HepG2 (cell line): ENCODE data around the gene MBOAT7. TPM values are rescaled to one million over a fixed set of nuclear protein-coding genes. Genes with fewer than 3 reads are reported as not detected.
A peak's percentile ranks its signal among the peaks of the same experiment; 100 is the strongest.

ENCODE experiments used
- HOXA3 ChIP-seq: sonication (generic); formaldehyde crosslinking; IDR thresholded peaks from 2 replicates; pipeline ENCODE4 v1.5.0; 2020; ENCODE audit warnings: missing genetic modification reagents
- IKZF4 ChIP-seq: sonication (generic); formaldehyde crosslinking; IDR thresholded peaks from 2 replicates; pipeline ENCODE4 v1.5.1; 2020; ENCODE audit warnings: borderline replicate concordance, mild to moderate bottlenecking, low read depth, missing genetic modification reagents; ENCODE audit errors: not compliant biosample characterization
- IRF9 ChIP-seq: sonication (generic); formaldehyde crosslinking; IDR thresholded peaks from 2 replicates; pipeline ENCODE4 v1.8.0; 2022; ENCODE audit warnings: missing genetic modification reagents, mild to moderate bottlenecking, borderline replicate concordance
- POGK ChIP-seq: sonication (generic); formaldehyde crosslinking; conservative IDR thresholded peaks from 2 replicates; pipeline ENCODE4 v1.8.0; 2022; ENCODE audit warnings: mild to moderate bottlenecking, moderate library complexity, missing genetic modification reagents
- RXRA ChIP-seq: sonication (generic); formaldehyde crosslinking; IDR thresholded peaks from 2 replicates; pipeline ENCODE4 v1.5.1; 2020; ENCODE audit warnings: missing genetic modification reagents
- SNAPC4 ChIP-seq: sonication (generic); formaldehyde crosslinking; IDR thresholded peaks from 2 replicates; pipeline ENCODE4 v1.4.0; 2020; ENCODE audit warnings: mild to moderate bottlenecking, missing genetic modification reagents
- TFE3 ChIP-seq: IDR thresholded peaks from 2 replicates; pipeline ENCODE4 v1.6.1; 2016
- WIZ ChIP-seq: sonication (generic); formaldehyde crosslinking; IDR thresholded peaks from 2 replicates; pipeline ENCODE4 v1.5.1; 2020; ENCODE audit warnings: mild to moderate bottlenecking, missing genetic modification reagents
- YY1 ChIP-seq: IDR thresholded peaks from 2 replicates; pipeline ENCODE4 v1.6.1; 2011; ENCODE audit warnings: low read length, low read depth, moderate library complexity, mild to moderate bottlenecking; ENCODE audit not compliant: insufficient read depth, insufficient replicate concordance
- ZBTB46 ChIP-seq: sonication (generic); formaldehyde crosslinking; IDR thresholded peaks from 2 replicates; pipeline ENCODE4 v1.4.0; 2020; ENCODE audit warnings: mild to moderate bottlenecking, missing genetic modification reagents, borderline replicate concordance
- ZFP36L1 ChIP-seq: sonication (generic); formaldehyde crosslinking; IDR thresholded peaks from 2 replicates; pipeline ENCODE4 v1.8.0; 2022; ENCODE audit warnings: mild to moderate bottlenecking, missing genetic modification reagents, moderate library complexity
- ZKSCAN8 ChIP-seq: IDR thresholded peaks from 2 replicates; pipeline ENCODE4 v1.6.1; 2016; ENCODE audit warnings: borderline replicate concordance, missing genetic modification reagents, missing compliant biosample characterization
- ZNF138 ChIP-seq: sonication (generic); formaldehyde crosslinking; IDR thresholded peaks from 2 replicates; pipeline ENCODE4 v1.5.0; 2020; ENCODE audit warnings: mild to moderate bottlenecking, low read depth, missing genetic modification reagents
- ZNF282 ChIP-seq: fragments of 450-650 bp; IDR thresholded peaks from 2 replicates; pipeline ENCODE4 v1.6.1; 2018; ENCODE audit not compliant: partially characterized antibody
- ZNF331 ChIP-seq: sonication (generic); formaldehyde crosslinking; IDR thresholded peaks from 2 replicates; pipeline ENCODE4 v1.4.0; 2020; ENCODE audit warnings: missing genetic modification reagents
- ZNF557 ChIP-seq: sonication (generic); formaldehyde crosslinking; IDR thresholded peaks from 2 replicates; pipeline ENCODE4 v1.4.0; 2020; ENCODE audit warnings: missing genetic modification reagents
- ZNF629 ChIP-seq: sonication (generic); formaldehyde crosslinking; conservative IDR thresholded peaks from 2 replicates; pipeline ENCODE4 v1.5.0; 2020; ENCODE audit warnings: missing genetic modification reagents
- polyA plus RNA-seq, 8 experiments: library from polyadenylated mRNA; depleted of rRNA in 3 of 8; stranded (reverse) in 7 of 8; unstranded in 1 of 8; fragments of >200 nt; fragmentation: Illumina TruSeq in 4 of 8; extraction: Trizol in 4 of 8; gene quantifications; 2 replicates each; pipeline versions ENCODE4 v1.2.1 to v1.2.3, GENCODE V29; 2011 to 2016; ENCODE audit warnings: low read depth in 4 of 8, missing spikeins in 1 of 8, mixed read lengths in 1 of 8; ENCODE audit not compliant: insufficient read depth in 1 of 8
- total RNA-seq, 5 experiments: library from RNA; depleted of rRNA; stranded (reverse); fragments of >200 nt; fragmentation: Illumina TruSeq; extraction: Trizol; gene quantifications; 2 replicates each; pipeline ENCODE4 v1.2.3, GENCODE V29; 2016; ENCODE audit warnings: low read depth in 1 of 5

MBOAT7 gene
- total and polyA plus RNA-seq, 2 of the 13 experiments (the other 11 are each of a cell fraction or from before 2014, with no cell fraction given): 22.2 to 25.5 TPM

- TF ChIP-seq ZBTB46 (no peak), ZNF331 (CRISPR knock-in tag) (peak; percentile 22; the same call in 1 of the 2 replicates), SNAPC4 (CRISPR knock-in tag) (peak; percentile 87), ZNF629 (CRISPR knock-in tag) (0 out of 2 replicates have a peak, but pooled peaks have one; percentile 29), ZNF138 (CRISPR knock-in tag) (no peak), IRF9 (no peak), WIZ (peak; percentile 79; the same call in 1 of the 2 replicates), ZFP36L1 (peak; percentile 37; the same call in 1 of the 2 replicates), ZKSCAN8 (CRISPR knock-in tag) (peak; percentile 7; the same call in 1 of the 2 replicates), POGK (CRISPR knock-in tag) (0 out of 2 replicates have a peak, but pooled peaks have one; percentile 27), YY1 (peak; percentile 14), IKZF4 (CRISPR knock-in tag) (no peak), TFE3 (CRISPR knock-in tag) (peak; percentile 70), ZNF282 (no peak), ZNF557 (CRISPR knock-in tag) (no peak; the same call in 1 of the 2 replicates), RXRA (CRISPR knock-in tag) (peak; percentile 29; the same call in 1 of the 2 replicates), HOXA3 (peak; percentile 88)
Measured at GRCh38 chr19:54189735-54190502, 539 bp upstream of the MBOAT7 start (continued).
